Heart left ventricle (tissue), 13 donors: Measurements from ENCODE around the gene IFNL4.

Experiments used
- POLR2A ChIP-seq, 2 donors: fragments of 450-650 bp; IDR thresholded peaks; one replicate each; pipeline ENCODE4 v1.6.1; 2017; ENCODE audit warnings: antibody characterized with exemption in 2 of 2, mild to moderate bottlenecking in 2 of 2, moderate library complexity in 2 of 2
- TF ChIP-seq, protein P1 (sequence below), 12 donors: fragments of 200-600 bp; sonication (generic) in 4 of 12; IDR thresholded peaks; one replicate each; pipeline versions ENCODE4 v1.5.0 to v1.8.0; 2018 to 2022; ENCODE audit warnings: antibody characterized with exemption in 12 of 12, mild to moderate bottlenecking in 5 of 12
- donor health status: ischemic (EF 13 %, LVEDD 7.1; RV severe dilation, severe dysfunction).
- donor health status: DM: no; HTN: yes; CAD: no.
- donor health status: DM: no; HTN: no; CAD: no.
- donor health status: ischemic (EF 25% LVEDD 6.9; RV normal size, moderate dysfunction).
- donor health status: ischemic (EF 25% LVEDD 5.7; RV mildly dilated, moderate dysfunction).
- donor health status: ischemic (EF 35%, LVEDD 5.7; RV mildly dilated, moderate dysfunction).
- donor health status: nonischemic (EF 11% LVEDD 7.7; RV severe dilation, severe dysfunction).
- donor health status: DM: yes; HTN: yes; CAD: no.
- donor health status: PGD.
- donor health status: ischemic (EF 29% LVEDD 5.4; RV normal size, mild dysfunction).
- donor health status: nonischemic (EF 23%, LVEDD 6.1; RV moderate dilation, normal function).

DNA sequence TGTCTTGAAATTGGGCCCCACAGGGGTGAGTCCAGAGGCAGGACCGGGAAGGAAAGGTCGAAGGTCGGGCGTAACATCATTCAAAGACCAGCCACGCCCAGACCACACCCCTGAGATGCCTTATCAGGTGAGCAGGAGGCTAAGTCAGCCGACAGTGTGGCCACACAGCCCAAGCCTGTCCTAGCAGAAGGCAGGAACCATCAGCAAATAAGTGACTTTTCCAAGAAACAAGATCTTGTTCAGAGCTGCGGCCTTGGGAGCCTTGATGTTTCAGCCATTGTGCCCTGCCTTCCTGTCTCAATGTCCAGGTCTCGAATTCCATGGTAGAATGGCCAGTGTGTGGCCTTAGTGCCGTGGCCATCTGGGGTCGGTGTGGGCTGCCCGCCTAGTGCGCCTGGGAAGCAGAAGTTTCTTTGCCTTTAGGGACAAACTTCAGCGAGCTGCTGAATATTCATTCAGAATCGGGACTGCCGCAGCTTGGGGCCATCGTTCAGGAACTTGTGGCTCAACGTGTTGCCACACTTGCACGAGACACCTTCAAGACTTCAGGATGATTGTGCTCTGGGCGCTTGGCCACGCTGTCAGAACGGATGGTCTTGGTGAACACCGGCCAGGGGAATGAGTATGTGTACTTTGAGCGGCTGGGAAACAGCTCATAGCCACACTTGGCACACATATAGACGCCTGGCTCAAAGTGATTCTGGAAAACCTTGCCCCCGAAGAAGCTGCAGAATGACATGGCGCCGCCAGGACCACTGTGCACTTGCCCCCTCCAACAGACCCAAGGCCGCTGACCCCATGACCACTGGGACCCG, 6.1 kb upstream of the IFNL4 start:
- TF ChIP-seq, protein P1, sequence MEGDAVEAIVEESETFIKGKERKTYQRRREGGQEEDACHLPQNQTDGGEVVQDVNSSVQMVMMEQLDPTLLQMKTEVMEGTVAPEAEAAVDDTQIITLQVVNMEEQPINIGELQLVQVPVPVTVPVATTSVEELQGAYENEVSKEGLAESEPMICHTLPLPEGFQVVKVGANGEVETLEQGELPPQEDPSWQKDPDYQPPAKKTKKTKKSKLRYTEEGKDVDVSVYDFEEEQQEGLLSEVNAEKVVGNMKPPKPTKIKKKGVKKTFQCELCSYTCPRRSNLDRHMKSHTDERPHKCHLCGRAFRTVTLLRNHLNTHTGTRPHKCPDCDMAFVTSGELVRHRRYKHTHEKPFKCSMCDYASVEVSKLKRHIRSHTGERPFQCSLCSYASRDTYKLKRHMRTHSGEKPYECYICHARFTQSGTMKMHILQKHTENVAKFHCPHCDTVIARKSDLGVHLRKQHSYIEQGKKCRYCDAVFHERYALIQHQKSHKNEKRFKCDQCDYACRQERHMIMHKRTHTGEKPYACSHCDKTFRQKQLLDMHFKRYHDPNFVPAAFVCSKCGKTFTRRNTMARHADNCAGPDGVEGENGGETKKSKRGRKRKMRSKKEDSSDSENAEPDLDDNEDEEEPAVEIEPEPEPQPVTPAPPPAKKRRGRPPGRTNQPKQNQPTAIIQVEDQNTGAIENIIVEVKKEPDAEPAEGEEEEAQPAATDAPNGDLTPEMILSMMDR (IDR thresholded peaks at IDR 0.05), result no peak
- TF ChIP-seq POLR2A (IDR thresholded peaks at IDR 0.05), result no peak
